ENCODE measurements around the gene ACACA.

ACACA gene

GRCh38 chr17:37187262-37187661 is 219.4 kb downstream of the ACACA start:
- Histone ChIP-seq H3K27ac (ENCODE audit: low read length) (no peak overlapping the region), H3K9me3 (ENCODE audit: control insufficient read depth, low read depth, low read length) (no peaks in the 10 kb centered on the region), H3K4me1 (ENCODE audit: control insufficient read depth, low read depth, low read length) (no peaks in the 10 kb centered on the region), H3K9ac (ENCODE audit: low read length) (no peak overlapping the region), H3K27me3 (ENCODE audit: control insufficient read depth, insufficient read depth, low read length) (no peaks in the 10 kb centered on the region), H3K4me3 (ENCODE audit: low read length) (no peak overlapping the region), H3K36me3 (ENCODE audit: control insufficient read depth, low read depth, low read length) (peaks cover 53% of the 10 kb centered on the region)

GRCh38 chr17:37182786-37183465 is 223.7 kb downstream of the ACACA start:
- peaks cover 48% of the 10 kb centered on the region for H3K36me3 ChIP-seq (ENCODE audit: control insufficient read depth, low read depth, low read length)
- H3K27ac ChIP-seq (ENCODE audit: low read length) = no peak overlapping the region
- no peak overlapping the region for H3K9ac ChIP-seq (ENCODE audit: low read length)
- no peaks in the 10 kb centered on the region for H3K4me1 ChIP-seq (ENCODE audit: control insufficient read depth, low read depth, low read length)
- H3K9me3 ChIP-seq (ENCODE audit: control insufficient read depth, low read depth, low read length) = no peaks in the 10 kb centered on the region
- H3K27me3 ChIP-seq (ENCODE audit: control insufficient read depth, insufficient read depth, low read length) = no peaks in the 10 kb centered on the region
- H3K4me3 ChIP-seq (ENCODE audit: low read length) = no peak overlapping the region

GRCh38 chr17:37180376-37180775 is 226.3 kb downstream of the ACACA start:
- H3K9ac ChIP-seq (ENCODE audit: low read length) = no peak overlapping the region
- no peak overlapping the region for H3K4me3 ChIP-seq (ENCODE audit: low read length)
- H3K9me3 ChIP-seq (ENCODE audit: control insufficient read depth, low read depth, low read length) = no peaks in the 10 kb centered on the region
- peaks cover 49% of the 10 kb centered on the region for H3K36me3 ChIP-seq (ENCODE audit: control insufficient read depth, low read depth, low read length)
- H3K27ac ChIP-seq (ENCODE audit: low read length) = no peak overlapping the region
- no peaks in the 10 kb centered on the region for H3K27me3 ChIP-seq (ENCODE audit: control insufficient read depth, insufficient read depth, low read length)
- no peaks in the 10 kb centered on the region for H3K4me1 ChIP-seq (ENCODE audit: control insufficient read depth, low read depth, low read length)

GRCh38 chr17:37179893-37180292 is 226.7 kb downstream of the ACACA start:
- Histone ChIP-seq H3K27me3 (ENCODE audit: control insufficient read depth, insufficient read depth, low read length) (no peaks in the 10 kb centered on the region), H3K27ac (ENCODE audit: low read length) (no peak overlapping the region), H3K4me3 (ENCODE audit: low read length) (no peak overlapping the region), H3K36me3 (ENCODE audit: control insufficient read depth, low read depth, low read length) (peaks cover 49% of the 10 kb centered on the region), H3K4me1 (ENCODE audit: control insufficient read depth, low read depth, low read length) (no peaks in the 10 kb centered on the region), H3K9ac (ENCODE audit: low read length) (no peak overlapping the region), H3K9me3 (ENCODE audit: control insufficient read depth, low read depth, low read length) (no peaks in the 10 kb centered on the region)

GRCh38 chr17:37177254-37177870 is 229.3 kb downstream of the ACACA start:
- H3K27ac ChIP-seq (ENCODE audit: low read length) = no peak overlapping the region
- no peaks in the 10 kb centered on the region for H3K27me3 ChIP-seq (ENCODE audit: control insufficient read depth, insufficient read depth, low read length)
- no peaks in the 10 kb centered on the region for H3K9me3 ChIP-seq (ENCODE audit: control insufficient read depth, low read depth, low read length)
- no peak overlapping the region for H3K4me3 ChIP-seq (ENCODE audit: low read length)
- H3K9ac ChIP-seq (ENCODE audit: low read length) = no peak overlapping the region
- peaks cover 49% of the 10 kb centered on the region for H3K36me3 ChIP-seq (ENCODE audit: control insufficient read depth, low read depth, low read length)
- peaks cover 7% of the 10 kb centered on the region for H3K4me1 ChIP-seq (ENCODE audit: control insufficient read depth, low read depth, low read length)

- no peaks in the 10 kb centered on the region for H3K9me3 ChIP-seq (ENCODE audit: control insufficient read depth, low read depth, low read length)
- H3K27ac ChIP-seq (ENCODE audit: low read length) = no peak overlapping the region
- H3K4me1 ChIP-seq (ENCODE audit: control insufficient read depth, low read depth, low read length) = peaks cover 12% of the 10 kb centered on the region
- peaks cover 49% of the 10 kb centered on the region for H3K36me3 ChIP-seq (ENCODE audit: control insufficient read depth, low read depth, low read length)
- H3K4me3 ChIP-seq (ENCODE audit: low read length) = no peak overlapping the region
- no peaks in the 10 kb centered on the region for H3K27me3 ChIP-seq (ENCODE audit: control insufficient read depth, insufficient read depth, low read length)
- H3K9ac ChIP-seq (ENCODE audit: low read length) = no peak overlapping the region
Observed at GRCh38 chr17:37176723-37177122, 229.9 kb downstream of the ACACA start.

DNA sequence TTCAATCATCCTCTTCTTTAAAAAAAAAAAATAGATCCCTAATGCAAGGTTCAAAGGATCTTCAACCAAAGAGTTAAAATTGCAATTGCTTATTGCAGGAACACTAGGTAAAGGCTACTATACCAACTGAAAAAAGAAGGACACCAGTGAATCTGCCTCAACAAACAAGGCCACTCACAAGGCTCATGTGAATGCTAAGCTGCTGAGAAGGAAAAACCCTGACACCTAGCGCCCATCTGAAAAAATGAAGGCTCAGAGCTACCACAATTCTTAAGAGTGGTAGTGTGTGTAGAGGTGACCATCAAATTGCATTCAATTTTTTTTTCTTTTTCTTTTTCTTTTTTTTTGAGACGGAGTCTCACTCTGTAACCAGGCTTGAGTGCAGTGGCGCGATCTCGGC is 232.4 kb downstream of the ACACA start:
- no peaks in the 10 kb centered on the region for H3K9me3 ChIP-seq (ENCODE audit: control insufficient read depth, low read depth, low read length)
- no peaks in the 10 kb centered on the region for H3K27me3 ChIP-seq (ENCODE audit: control insufficient read depth, insufficient read depth, low read length)
- H3K4me3 ChIP-seq (ENCODE audit: low read length) = no peak overlapping the region
- H3K36me3 ChIP-seq (ENCODE audit: control insufficient read depth, low read depth, low read length) = peaks cover 32% of the 10 kb centered on the region
- no peak overlapping the region for H3K27ac ChIP-seq (ENCODE audit: low read length)
- peaks cover 37% of the 10 kb centered on the region for H3K4me1 ChIP-seq (ENCODE audit: control insufficient read depth, low read depth, low read length)
- H3K9ac ChIP-seq (ENCODE audit: low read length) = no peak overlapping the region

DNA sequence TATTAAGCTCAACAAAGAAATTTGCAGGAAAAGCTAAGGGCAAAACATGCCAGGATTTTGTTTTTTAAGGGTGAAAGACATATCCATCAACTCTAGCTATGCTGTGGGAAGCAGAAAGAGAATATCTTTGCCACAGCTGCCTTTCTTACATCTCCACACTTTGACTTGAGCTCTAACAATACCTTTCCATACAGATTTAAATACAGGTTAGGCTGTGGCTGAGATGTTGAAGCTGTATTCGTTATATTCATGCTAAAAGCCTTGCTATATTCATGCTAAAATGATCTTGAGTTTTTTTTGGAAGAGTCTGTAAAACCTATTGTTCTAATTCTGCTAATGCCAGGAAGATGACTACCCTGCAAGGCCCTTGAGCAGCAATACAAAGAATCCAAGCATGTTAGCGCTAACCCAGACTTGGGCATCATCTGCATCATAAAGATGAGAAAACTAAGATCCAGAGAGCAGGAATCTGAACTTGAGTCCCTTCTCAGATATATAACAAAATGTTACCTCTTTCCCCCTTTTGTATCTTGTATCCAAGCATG is 235.7 kb downstream of the ACACA start:
- Histone ChIP-seq H3K9me3 (ENCODE audit: control insufficient read depth, low read depth, low read length) (no peaks in the 10 kb centered on the region), H3K27me3 (ENCODE audit: control insufficient read depth, insufficient read depth, low read length) (no peaks in the 10 kb centered on the region), H3K36me3 (ENCODE audit: control insufficient read depth, low read depth, low read length) (no peaks in the 10 kb centered on the region), H3K9ac (ENCODE audit: low read length) (no peak overlapping the region), H3K27ac (ENCODE audit: low read length) (no peak overlapping the region), H3K4me3 (ENCODE audit: low read length) (no peak overlapping the region), H3K4me1 (ENCODE audit: control insufficient read depth, low read depth, low read length) (peaks cover 43% of the 10 kb centered on the region)

DNA sequence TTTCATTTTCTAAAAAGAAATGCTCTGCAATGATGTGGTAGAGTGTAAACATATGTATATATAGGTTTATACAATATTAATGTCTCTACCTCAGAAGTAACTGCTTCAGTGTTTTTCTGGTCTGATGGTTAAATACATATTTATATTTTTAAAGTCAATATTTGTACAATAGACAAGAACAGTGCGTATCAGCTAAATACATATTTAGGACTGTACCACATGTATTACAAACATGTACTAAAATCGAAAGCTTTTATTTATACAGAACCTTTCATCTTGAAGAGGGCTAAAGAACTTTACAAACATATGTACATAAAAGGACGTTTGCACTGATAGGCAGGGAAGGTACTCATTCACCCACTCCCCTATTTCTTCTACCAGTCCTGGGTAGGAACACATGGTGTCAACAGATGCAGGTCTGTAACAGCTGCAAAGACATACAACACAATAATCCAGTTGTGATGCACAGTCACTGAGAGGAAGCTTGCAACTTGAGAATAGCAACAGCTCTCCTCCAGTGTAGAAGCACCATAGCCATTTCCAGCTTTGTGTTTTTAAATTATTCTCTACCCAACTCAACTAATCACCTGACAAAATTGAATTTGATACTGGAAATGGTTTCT is 237.8 kb downstream of the ACACA start:
- no peak overlapping the region for H3K4me3 ChIP-seq (ENCODE audit: low read length)
- no peak overlapping the region for H3K9ac ChIP-seq (ENCODE audit: low read length)
- H3K9me3 ChIP-seq (ENCODE audit: control insufficient read depth, low read depth, low read length) = no peaks in the 10 kb centered on the region
- no peaks in the 10 kb centered on the region for H3K36me3 ChIP-seq (ENCODE audit: control insufficient read depth, low read depth, low read length)
- H3K4me1 ChIP-seq (ENCODE audit: control insufficient read depth, low read depth, low read length) = peaks cover 43% of the 10 kb centered on the region
- H3K27me3 ChIP-seq (ENCODE audit: control insufficient read depth, insufficient read depth, low read length) = no peaks in the 10 kb centered on the region
- no peak overlapping the region for H3K27ac ChIP-seq (ENCODE audit: low read length)

DNA sequence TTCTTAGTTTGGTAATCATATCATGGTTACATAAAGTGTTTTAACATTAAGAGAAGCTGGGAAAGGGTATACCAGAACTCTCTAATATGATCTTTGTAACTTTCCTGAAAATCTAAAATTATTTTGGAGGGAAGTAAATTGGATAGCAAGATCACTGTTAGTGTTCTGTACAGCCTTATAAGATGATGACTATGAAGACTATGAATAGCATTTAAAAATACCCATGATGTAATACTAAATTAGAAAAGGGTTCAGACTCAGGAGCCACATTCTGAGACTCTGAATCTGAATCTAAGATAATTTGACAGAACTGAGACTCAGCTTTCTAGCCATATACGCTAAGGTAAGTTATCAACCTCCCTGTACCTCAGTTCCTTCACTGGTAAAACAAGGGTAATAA is 238.9 kb downstream of the ACACA start:
- H3K27ac ChIP-seq (ENCODE audit: low read length) = no peak overlapping the region
- H3K4me3 ChIP-seq (ENCODE audit: low read length) = no peak overlapping the region
- no peaks in the 10 kb centered on the region for H3K27me3 ChIP-seq (ENCODE audit: control insufficient read depth, insufficient read depth, low read length)
- H3K4me1 ChIP-seq (ENCODE audit: control insufficient read depth, low read depth, low read length) = peaks cover 39% of the 10 kb centered on the region
- H3K9me3 ChIP-seq (ENCODE audit: control insufficient read depth, low read depth, low read length) = no peaks in the 10 kb centered on the region
- peaks cover 2% of the 10 kb centered on the region for H3K36me3 ChIP-seq (ENCODE audit: control insufficient read depth, low read depth, low read length)
- no peak overlapping the region for H3K9ac ChIP-seq (ENCODE audit: low read length)

DNA sequence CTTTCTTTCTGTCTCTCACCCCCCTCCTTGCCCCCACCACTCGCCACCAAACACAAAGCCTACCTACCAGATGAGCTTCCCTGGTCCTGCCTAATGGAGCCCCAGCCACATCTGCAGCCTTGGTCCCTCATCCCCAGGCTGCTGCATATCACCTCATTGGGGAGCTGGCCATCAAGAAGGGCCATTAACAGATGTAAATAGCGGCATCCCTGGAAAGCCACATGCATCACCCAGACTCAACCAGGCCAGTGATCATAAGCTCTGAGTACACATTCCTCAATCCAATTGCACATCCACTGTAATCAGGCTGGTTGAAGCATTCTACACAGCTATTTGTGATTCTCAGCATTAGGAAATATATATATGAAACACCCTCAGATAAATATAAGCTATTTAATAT is 242.6 kb downstream of the ACACA start:
- Histone ChIP-seq H3K36me3 (ENCODE audit: control insufficient read depth, low read depth, low read length) (peaks cover 27% of the 10 kb centered on the region), H3K9me3 (ENCODE audit: control insufficient read depth, low read depth, low read length) (no peaks in the 10 kb centered on the region), H3K9ac (ENCODE audit: low read length) (no peak overlapping the region), H3K4me3 (ENCODE audit: low read length) (no peak overlapping the region), H3K4me1 (ENCODE audit: control insufficient read depth, low read depth, low read length) (peaks cover 4% of the 10 kb centered on the region), H3K27ac (ENCODE audit: low read length) (no peak overlapping the region), H3K27me3 (ENCODE audit: control insufficient read depth, insufficient read depth, low read length) (no peaks in the 10 kb centered on the region)
